OCI-LY7 (cell line): ENCODE measurements around the gene GSX2. TPM values are rescaled to one million over a fixed set of nuclear protein-coding genes. Genes with fewer than 3 reads are reported as not detected.
"Not testable (repeated sequence)": the region's sequence is repeated elsewhere in the genome, so short reads cannot be mapped to it uniquely, and the experiment has no call there.

Experiments used
- BruUV-seq: library from RNA; stranded (reverse); fragments of 400-500 nt; replicated peaks from 2 replicates; lab custom pipeline; 2021; lab: Mats Ljungman, UMichigan
- CTCF ChIA-PET: fragments of 300-600 bp; sonication (Branson Sonifier 250); formaldehyde crosslinking; loops from one replicate; lab custom pipeline; 2022; ENCODE audit warnings: antibody characterized with exemption; ENCODE audit not compliant: unreplicated experiment; lab: Charles Lee
- POLR2A ChIA-PET: fragments of 300-600 bp; sonication (Branson Sonifier 250); formaldehyde crosslinking; loops from one replicate; lab custom pipeline; 2022; ENCODE audit warnings: antibody characterized with exemption; lab: Charles Lee
- DNase-seq: peaks from one replicate; pipeline ENCODE4 v3.0.0-alpha.2; 2015; ENCODE audit warnings: low spot score
- H2AFZ ChIP-seq: fragments of 200-600 bp; sonication (generic), shearing (Covaris generic); 2 replicates; pipeline ENCODE4 v1.6.1; 2014; ENCODE audit warnings: mild to moderate bottlenecking, antibody characterized with exemption, low read length, moderate library complexity
- H3K27ac ChIP-seq: fragments of 200-600 bp; sonication (generic); 2 replicates; pipeline ENCODE4 v1.5.1; 2014; ENCODE audit warnings: mixed run types, low read depth, mild to moderate bottlenecking, moderate library complexity, low read length, inconsistent platforms; ENCODE audit not compliant: poor library complexity, severe bottlenecking
- H3K36me3 ChIP-seq: fragments of 200-600 bp; sonication (generic); 2 replicates; pipeline ENCODE4 v1.6.1; 2014; ENCODE audit warnings: mild to moderate bottlenecking, antibody characterized with exemption, low read length, moderate library complexity, mixed read lengths; ENCODE audit not compliant: insufficient read depth
- H3K4me1 ChIP-seq: fragments of 200-600 bp; sonication (generic); 2 replicates; pipeline ENCODE4 v1.5.1; 2014; ENCODE audit warnings: mild to moderate bottlenecking, low read length; ENCODE audit not compliant: insufficient read depth, poor library complexity, severe bottlenecking
- H3K4me2 ChIP-seq: fragments of 200-600 bp; sonication (generic); 2 replicates; pipeline ENCODE4 v1.6.1; 2014; ENCODE audit warnings: mild to moderate bottlenecking, low read length
- H3K4me3 ChIP-seq: fragments of 200-600 bp; sonication (generic); 2 replicates; pipeline ENCODE4 v1.5.1; 2014; ENCODE audit warnings: mild to moderate bottlenecking, low read depth, low read length; ENCODE audit not compliant: poor library complexity, severe bottlenecking
- H3K79me2 ChIP-seq: fragments of 200-600 bp; sonication (generic); 2 replicates; pipeline ENCODE4 v1.6.1; 2016; ENCODE audit warnings: low read depth, mild to moderate bottlenecking, low read length, moderate library complexity, mixed read lengths; ENCODE audit not compliant: insufficient read depth
- H3K9me2 ChIP-seq: fragments of 200-600 bp; sonication (generic); 2 replicates; pipeline ENCODE4 v1.6.1; 2016; ENCODE audit warnings: mild to moderate bottlenecking, low read length, mixed read lengths; ENCODE audit not compliant: insufficient read depth
- H3K9me3 ChIP-seq: fragments of 200-600 bp; sonication (generic); 2 replicates; pipeline ENCODE4 v1.6.1; 2014; ENCODE audit warnings: mild to moderate bottlenecking, mixed run types, low read length, mixed read lengths
- H4K20me1 ChIP-seq: fragments of 200-600 bp; sonication (generic); 2 replicates; pipeline ENCODE4 v1.6.1; 2014; ENCODE audit warnings: mild to moderate bottlenecking, antibody characterized with exemption, low read length, moderate library complexity, mixed read lengths; ENCODE audit not compliant: insufficient read depth
- CTCF ChIP-seq: fragments of 200-600 bp; sonication (generic); conservative IDR thresholded peaks from 2 replicates; pipeline ENCODE4 v1.5.1; 2014; ENCODE audit warnings: mild to moderate bottlenecking, antibody characterized with exemption, low read length, moderate library complexity, mixed read lengths
- EZH2phosphoT487 ChIP-seq: fragments of 200-600 bp; sonication (generic); IDR thresholded peaks from 2 replicates; pipeline ENCODE4 v1.6.1; 2018; ENCODE audit warnings: low read depth, borderline replicate concordance, mild to moderate bottlenecking, mixed run types, antibody characterized with exemption, low read length, moderate library complexity, mixed read lengths
- intact Hi-C: fragments of 100-400 bp; cut with micrococcal nuclease; formaldehyde crosslinking; loops from one replicate; pipeline ENCODE4 v1.10.0; 2022; ENCODE audit not compliant: unreplicated experiment
- total RNA-seq, 2 experiments: library from RNA; depleted of rRNA in 1 of 2; stranded (reverse); fragments of >200 nt in 1 of 2; shearing (Covaris generic) in 1 of 2; gene quantifications; 2 replicates each; pipeline ENCODE4 v1.2.3, GENCODE V29; 2014 to 2022

Gene GSX2
- total RNA-seq, 2 experiments from 2014 or later = not detected

- Histone ChIP-seq H3K4me3 (no peak overlapping the region), H3K36me3 (no peaks in the 10 kb centered on the region), H3K27ac (no peak overlapping the region), H3K9me3 (no peaks in the 10 kb centered on the region), H3K4me1 (no peaks in the 10 kb centered on the region), H4K20me1 (no peaks in the 10 kb centered on the region), H2AFZ (peak overlapping the region; percentile 40; the same call in 1 of the 2 replicates), H3K4me2 (no peak overlapping the region), H3K79me2 (no peaks in the 10 kb centered on the region), H3K9me2 (no peaks in the 10 kb centered on the region)
- BruUV-seq = no TSS peak
- TF ChIP-seq EZH2phosphoT487 (no peak), CTCF (no peak)
- POLR2A ChIA-PET = interaction anchor here (0.6 to 1.5 kb wide), 4 partner anchors 12 to 120 kb away, joined by 3 to 5 read pairs (median 3); no protein-coding TSS in a partner anchor
- no peak for DNase-seq
- intact Hi-C loops = no loop called here
- CTCF ChIA-PET = no interaction called here
These were observed 19.1 kb downstream of the GSX2 start for GRCh38 chr4:54118850-54119589.

- Histone ChIP-seq H3K4me3 (no peak overlapping the region), H3K9me3 (no peaks in the 10 kb centered on the region), H3K79me2 (no peaks in the 10 kb centered on the region), H2AFZ (peak overlapping the region; percentile 67; the same call in 1 of the 2 replicates), H3K27ac (no peak overlapping the region), H3K4me1 (no peaks in the 10 kb centered on the region), H4K20me1 (no peaks in the 10 kb centered on the region), H3K36me3 (no peaks in the 10 kb centered on the region), H3K4me2 (no peak overlapping the region), H3K9me2 (no peaks in the 10 kb centered on the region)
- ChIA-PET CTCF (no interaction called here), POLR2A (interaction anchor here (0.7 to 1.5 kb wide), 4 partner anchors 9 to 121 kb away, joined by 3 read pairs; no protein-coding TSS in a partner anchor)
- no TSS peak for BruUV-seq
- intact Hi-C loops = no loop called here
- TF ChIP-seq CTCF (no peak), EZH2phosphoT487 (no peak)
- no peak for DNase-seq
These were observed 20.6 kb downstream of the GSX2 start for GRCh38 chr4:54120518-54120917.

- CTCF ChIA-PET = no interaction called here
- Histone ChIP-seq H3K36me3 (no peaks in the 10 kb centered on the region), H4K20me1 (no peaks in the 10 kb centered on the region), H3K4me2 (no peak overlapping the region), H3K4me3 (no peak overlapping the region), H3K79me2 (no peaks in the 10 kb centered on the region), H3K9me2 (no peaks in the 10 kb centered on the region), H3K27ac (no peak overlapping the region), H2AFZ (no peak overlapping the region), H3K4me1 (no peaks in the 10 kb centered on the region), H3K9me3 (peaks cover 21% of the 10 kb centered on the region)
- intact Hi-C loops = no loop called here
- TF ChIP-seq CTCF (no peak), EZH2phosphoT487 (no peak)
- DNase-seq = no peak
- POLR2A ChIA-PET = interaction anchor here (0.7 kb wide), 1 partner anchor 77 kb away, joined by 3 read pairs; no protein-coding TSS in a partner anchor
- BruUV-seq = no TSS peak
These were observed 27.7 kb downstream of the GSX2 start for GRCh38 chr4:54127660-54128059.

GRCh38 chr4:54128694-54129093 is 28.7 kb downstream of the GSX2 start:
- CTCF ChIA-PET, H3K4me2 ChIP-seq, H3K79me2 ChIP-seq, H2AFZ ChIP-seq, H3K36me3 ChIP-seq, H3K9me2 ChIP-seq, intact Hi-C loops, H3K4me3 ChIP-seq, H3K27ac ChIP-seq, POLR2A ChIA-PET, DNase-seq, H3K4me1 ChIP-seq, BruUV-seq, H4K20me1 ChIP-seq: not testable (repeated sequence)
- H3K9me3 ChIP-seq = peaks cover 21% of the 10 kb centered on the region
